Testis (tissue), 3 donors: ENCODE measurements around the gene ERBB2. TPM values are rescaled to one million over a fixed set of nuclear protein-coding genes. Genes with fewer than 3 reads are reported as not detected.

Experiments used
- DNase-seq: peaks from one replicate; pipeline ENCODE4 v3.0.0-alpha.2; 2019
- H3K27ac ChIP-seq, 2 donors: fragments of 200-600 bp; sonication (generic); one replicate each; pipeline ENCODE4 v1.5.1; 2019
- H3K27me3 ChIP-seq: fragments of 200-600 bp; sonication (generic); one replicate; pipeline ENCODE4 v1.5.1; 2019
- H3K36me3 ChIP-seq: fragments of 200-600 bp; sonication (generic); one replicate; pipeline ENCODE4 v1.5.1; 2017; ENCODE audit warnings: low read depth; ENCODE audit errors: missing control alignments
- H3K4me1 ChIP-seq: fragments of 200-600 bp; sonication (generic); one replicate; pipeline ENCODE4 v1.5.1; 2019
- H3K4me3 ChIP-seq, 2 donors: fragments of 200-600 bp; sonication (generic); one replicate each; pipeline ENCODE4 v1.5.1; 2017 to 2019
- H3K9me3 ChIP-seq: fragments of 200-600 bp; sonication (generic); one replicate; pipeline ENCODE4 v1.5.1; 2017
- CTCF ChIP-seq, 3 experiments: fragments of 450-650 bp in 2 of 3; fragments of 200-600 bp in 1 of 3; sonication (generic) in 1 of 3; IDR thresholded peaks; one replicate each; pipeline ENCODE4 v1.5.1; 2016 to 2019; ENCODE audit warnings: antibody characterized with exemption in 3 of 3, mild to moderate bottlenecking in 2 of 3, moderate library complexity in 1 of 3
- POLR2A ChIP-seq: fragments of 450-650 bp; IDR thresholded peaks from one replicate; pipeline ENCODE4 v1.6.1; 2017; ENCODE audit warnings: antibody characterized with exemption, mild to moderate bottlenecking, moderate library complexity
- WGBS, 2 donors: methylation state at CpG; one replicate each; pipeline ENCODE4 v1.1.5; 2018; 5-methylcytosine and 5-hydroxymethylcytosine counted together
- intact Hi-C: fragments of 100-400 bp; cut with DNase I; formaldehyde crosslinking; loops from one replicate; pipeline ENCODE4 v1.15.1; 2023; ENCODE audit warnings: low total_unique reads
- polyA plus RNA-seq: library from polyadenylated mRNA; stranded (reverse); fragments of 350-450 nt; fragmentation: Illumina TruSeq; extraction: RNeasy Lipid Tissue Mini Kit (QIAGEN cat#74804); gene quantifications from one replicate; pipeline ENCODE4 v1.2.3, GENCODE V29; 2014; ENCODE audit warnings: low read depth, low replicate concordance; ENCODE audit not compliant: insufficient read depth
- total RNA-seq, 2 donors: library from RNA; depleted of rRNA; stranded (reverse); fragments of >200 nt; gene quantifications; one replicate each; pipeline ENCODE4 v1.2.3, GENCODE V29; 2016

Gene ERBB2
- total and polyA plus RNA-seq, 3 donors from 2014 or later: 32.1 to 40.0 (median 32.1) TPM

- Histone ChIP-seq H3K4me1 (peaks cover 2% of the 10 kb centered on the region), H3K9me3 (no peaks in the 10 kb centered on the region), H3K27ac (peak overlapping the region; percentile 11 to 63), H3K36me3 (no peaks in the 10 kb centered on the region), H3K4me3 (peak overlapping the region; percentile 67 to 76), H3K27me3 (no peaks in the 10 kb centered on the region)
- TF ChIP-seq POLR2A (no peak), CTCF (IDR thresholded peaks at IDR 0.05) (no peak)
- no peak for DNase-seq
- WGBS, 2 donors: 1% methylated on average over 17 to 42 of the region's 57 CpGs
- intact Hi-C loops: no loop called here
Measured at GRCh38 chr17:39700148-39700987, 504 bp downstream of the ERBB2 start.

GRCh38 chr17:39701012-39701783 lies 1.3 kb downstream of the ERBB2 start:
- 40 to 58% methylated on average over 10 of the region's 10 CpGs for WGBS, 2 donors
- Histone ChIP-seq H3K27me3 (no peaks in the 10 kb centered on the region), H3K36me3 (no peaks in the 10 kb centered on the region), H3K4me1 (no peaks in the 10 kb centered on the region), H3K27ac (no peak overlapping the region), H3K9me3 (no peaks in the 10 kb centered on the region), H3K4me3 (peak overlapping the region; percentile 67 to 76)
- DNase-seq: no peak
- TF ChIP-seq POLR2A (no peak), CTCF (IDR thresholded peaks at IDR 0.05) (no peak)
- intact Hi-C loops: no loop called here

GRCh38 chr17:39701784-39702422 lies 2.0 kb downstream of the ERBB2 start:
- 77 to 82% methylated on average over 3 to 4 of the region's 4 CpGs for WGBS, 2 donors
- no peaks in the 10 kb centered on the region for H3K9me3 ChIP-seq
- no peaks in the 10 kb centered on the region for H3K36me3 ChIP-seq
- H3K4me3 ChIP-seq: no peak overlapping the region
- DNase-seq: no peak
- no peaks in the 10 kb centered on the region for H3K4me1 ChIP-seq
- H3K27ac ChIP-seq: no peak overlapping the region
- H3K27me3 ChIP-seq: no peaks in the 10 kb centered on the region
- intact Hi-C loops: no loop called here
- TF ChIP-seq CTCF (IDR thresholded peaks at IDR 0.05) (no peak), POLR2A (no peak)

- Histone ChIP-seq H3K27ac (no peak overlapping the region), H3K9me3 (no peaks in the 10 kb centered on the region), H3K36me3 (no peaks in the 10 kb centered on the region), H3K4me3 (no peak overlapping the region), H3K27me3 (no peaks in the 10 kb centered on the region), H3K4me1 (no peaks in the 10 kb centered on the region)
- DNase-seq: no peak
- intact Hi-C loops: no loop called here
- WGBS, 2 donors: 77 to 84% methylated on average over 10 to 12 of the region's 12 CpGs
- TF ChIP-seq POLR2A (no peak), CTCF (IDR thresholded peaks at IDR 0.05) (no peak)
Measured at GRCh38 chr17:39702901-39703893, 3.3 kb downstream of the ERBB2 start.
